Dedifferentiated amniotic fluid mesenchymal stem cell (primary cell): ENCODE results near the gene NXPE3.
"Not testable (repeated sequence)": the region's sequence is repeated elsewhere in the genome, so short reads cannot be mapped to it uniquely, and the experiment has no call there.

ENCODE experiments used
- DNase-seq: peaks from one replicate; pipeline ENCODE4 v3.0.0-alpha.2; 2016; ENCODE audit errors: extremely low spot score

NXPE3 gene

DNA sequence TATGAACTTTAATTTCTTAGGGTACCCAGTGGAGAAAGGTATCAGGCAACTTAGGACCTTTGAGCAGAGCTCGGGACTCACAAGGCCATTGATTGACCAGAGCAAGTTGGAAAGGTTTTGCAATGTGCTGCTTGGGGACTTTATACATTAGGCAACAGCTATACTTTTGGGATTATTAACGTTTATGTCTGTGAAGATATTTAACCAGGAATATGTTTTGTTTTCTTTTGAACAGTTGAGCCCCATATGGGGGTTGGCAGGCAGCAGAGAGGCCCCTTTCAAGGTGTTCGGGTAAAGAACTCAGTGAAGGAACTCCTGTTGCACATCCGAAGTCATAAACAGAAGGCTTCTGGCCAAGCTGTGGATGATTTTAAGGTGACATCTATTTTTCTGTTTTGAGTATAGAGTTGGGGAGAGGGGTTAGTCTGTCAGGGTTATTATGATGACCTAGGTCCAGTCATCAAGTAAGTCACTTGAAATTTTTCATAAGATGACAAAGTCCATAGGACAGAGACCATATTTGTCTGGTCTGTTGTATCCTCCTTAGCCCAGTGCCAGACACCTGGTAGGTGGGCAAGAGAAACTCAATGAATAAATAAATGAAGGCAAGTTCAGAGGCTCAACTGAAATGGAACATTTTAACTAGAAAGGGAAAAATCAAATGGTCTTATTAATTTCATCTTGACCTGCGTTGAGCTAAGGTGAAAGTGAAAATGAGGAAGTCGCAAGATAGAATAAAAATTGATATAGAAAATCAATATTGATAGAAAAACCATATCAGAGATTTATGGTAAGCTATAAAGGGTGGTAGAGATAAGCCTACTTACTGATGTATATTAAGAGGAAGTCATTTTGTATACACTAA, 73.1 kb downstream of the NXPE3 start:
- no peak for DNase-seq

DNA sequence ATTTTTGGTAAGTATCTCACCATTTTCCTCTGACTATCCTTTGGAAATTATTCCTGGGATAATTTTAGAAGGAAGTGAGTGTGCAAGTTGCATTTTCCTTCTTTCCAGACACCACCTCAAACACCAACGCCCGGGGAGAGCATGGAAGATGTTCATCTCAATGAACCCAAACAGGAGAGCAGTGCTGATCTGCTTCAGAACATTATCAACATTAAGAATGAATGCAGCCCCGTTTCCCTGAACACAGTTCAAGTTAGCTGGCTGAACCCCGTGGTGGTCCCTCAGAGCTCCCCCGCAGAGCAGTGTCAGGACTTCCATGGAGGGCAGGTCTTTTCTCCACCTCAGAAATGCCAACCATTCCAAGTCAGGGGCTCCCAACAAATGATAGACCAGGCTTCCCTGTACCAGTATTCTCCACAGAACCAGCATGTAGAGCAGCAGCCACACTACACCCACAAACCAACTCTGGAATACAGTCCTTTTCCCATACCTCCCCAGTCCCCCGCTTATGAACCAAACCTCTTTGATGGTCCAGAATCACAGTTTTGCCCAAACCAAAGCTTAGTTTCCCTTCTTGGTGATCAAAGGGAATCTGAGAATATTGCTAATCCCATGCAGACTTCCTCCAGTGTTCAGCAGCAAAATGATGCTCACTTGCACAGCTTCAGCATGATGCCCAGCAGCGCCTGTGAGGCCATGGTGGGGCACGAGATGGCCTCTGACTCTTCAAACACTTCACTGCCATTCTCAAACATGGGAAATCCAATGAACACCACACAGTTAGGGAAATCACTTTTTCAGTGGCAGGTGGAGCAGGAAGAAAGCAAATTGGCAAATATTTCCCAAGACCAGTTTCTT, 74.2 kb downstream of the NXPE3 start:
- DNase-seq, result no peak

DNA sequence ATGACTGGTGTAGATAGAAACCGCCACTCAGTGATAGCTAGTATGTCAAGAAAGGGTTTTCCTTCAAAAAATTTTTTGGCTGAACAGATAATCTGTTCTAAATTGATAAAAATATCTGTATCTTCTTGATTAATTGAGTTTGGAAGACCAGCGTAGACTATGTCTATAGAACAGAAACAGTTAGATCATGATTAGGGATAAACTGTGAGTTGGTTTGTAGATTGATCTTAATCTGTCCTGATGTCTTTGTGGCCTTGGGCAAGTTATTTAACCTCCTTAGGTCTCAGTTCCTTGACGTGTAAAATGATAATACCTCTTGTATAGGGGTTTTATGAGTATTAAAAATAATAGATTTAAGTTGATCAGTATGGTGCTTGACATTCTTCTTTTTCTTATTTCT, 75.0 kb downstream of the NXPE3 start:
- no peak for DNase-seq

DNA sequence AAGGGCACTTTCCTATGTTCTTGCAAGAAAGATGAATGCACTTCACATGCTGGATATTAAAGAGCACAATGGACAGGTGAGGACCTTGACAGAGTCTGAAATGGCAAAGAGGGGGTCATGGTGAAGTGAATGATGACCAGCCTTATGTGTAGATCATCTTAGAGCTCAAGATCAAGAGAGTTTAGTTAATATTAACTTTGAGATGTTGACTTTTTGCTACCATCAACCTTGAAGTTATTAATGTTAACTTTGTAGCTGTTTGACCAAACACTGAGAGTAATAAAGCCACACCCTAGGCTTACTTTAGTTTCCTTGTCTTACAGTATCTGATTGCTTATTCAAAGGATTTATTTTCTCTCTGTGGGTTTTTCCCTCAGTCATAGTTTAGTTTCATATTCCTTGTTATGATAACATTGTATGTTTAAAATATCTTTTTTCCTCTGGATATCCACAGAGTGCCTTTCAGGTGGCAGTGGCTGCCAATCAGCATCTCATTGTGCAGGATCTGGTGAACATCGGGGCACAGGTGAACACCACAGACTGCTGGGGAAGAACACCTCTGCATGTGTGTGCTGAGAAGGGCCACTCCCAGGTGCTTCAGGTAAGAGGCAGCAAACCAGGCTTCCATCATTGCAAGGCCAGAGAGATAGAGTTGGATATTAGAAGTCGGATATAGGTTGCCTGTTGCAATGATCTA, 75.7 kb downstream of the NXPE3 start:
- no peak for DNase-seq

DNA sequence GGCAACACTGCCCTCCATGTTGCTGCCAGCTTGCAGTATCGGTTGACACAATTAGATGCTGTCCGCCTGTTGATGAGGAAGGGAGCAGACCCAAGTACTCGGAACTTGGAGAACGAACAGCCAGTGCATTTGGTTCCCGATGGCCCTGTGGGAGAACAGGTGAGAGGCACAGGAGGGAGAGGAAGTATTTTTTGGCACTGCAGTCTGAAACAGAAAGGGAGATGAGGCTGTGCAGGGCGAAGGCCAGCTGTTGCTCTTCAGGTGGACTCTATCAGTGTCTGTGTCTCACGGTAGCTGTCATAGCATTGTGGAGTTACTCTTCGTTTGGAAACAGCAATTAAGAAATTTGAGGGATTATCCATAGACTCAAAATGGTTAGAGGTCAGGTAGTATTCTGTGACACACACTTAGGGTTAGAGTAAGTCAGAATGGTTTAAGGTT, 78.3 kb downstream of the NXPE3 start:
- no peak for DNase-seq

DNA sequence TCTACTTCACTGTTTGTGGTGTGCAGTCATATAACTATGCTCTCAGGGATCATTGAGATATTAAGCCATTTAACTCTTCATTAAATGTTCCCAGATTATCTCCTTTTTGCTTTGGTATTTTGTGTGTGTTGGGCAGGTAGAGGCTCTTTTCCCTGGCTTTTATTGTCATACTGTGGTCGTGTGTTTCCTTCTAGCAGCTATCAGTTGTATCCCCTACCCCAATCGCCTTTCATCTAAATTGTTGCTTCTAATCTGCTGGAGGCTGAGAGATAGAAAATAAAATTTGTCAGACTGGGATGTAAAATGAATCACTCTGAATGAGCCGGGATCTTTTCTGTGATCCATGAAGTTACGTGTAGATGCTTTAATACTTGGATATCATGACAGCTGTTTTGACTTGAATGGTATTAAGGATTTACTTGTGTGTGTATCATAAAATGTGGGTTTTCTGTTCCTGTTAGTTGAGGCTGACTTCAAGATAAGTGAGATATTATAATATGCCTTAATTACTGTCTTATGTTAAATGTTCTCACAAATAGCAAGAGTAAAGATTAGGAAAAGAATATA, 79.5 kb downstream of the NXPE3 start:
- no peak for DNase-seq

DNA sequence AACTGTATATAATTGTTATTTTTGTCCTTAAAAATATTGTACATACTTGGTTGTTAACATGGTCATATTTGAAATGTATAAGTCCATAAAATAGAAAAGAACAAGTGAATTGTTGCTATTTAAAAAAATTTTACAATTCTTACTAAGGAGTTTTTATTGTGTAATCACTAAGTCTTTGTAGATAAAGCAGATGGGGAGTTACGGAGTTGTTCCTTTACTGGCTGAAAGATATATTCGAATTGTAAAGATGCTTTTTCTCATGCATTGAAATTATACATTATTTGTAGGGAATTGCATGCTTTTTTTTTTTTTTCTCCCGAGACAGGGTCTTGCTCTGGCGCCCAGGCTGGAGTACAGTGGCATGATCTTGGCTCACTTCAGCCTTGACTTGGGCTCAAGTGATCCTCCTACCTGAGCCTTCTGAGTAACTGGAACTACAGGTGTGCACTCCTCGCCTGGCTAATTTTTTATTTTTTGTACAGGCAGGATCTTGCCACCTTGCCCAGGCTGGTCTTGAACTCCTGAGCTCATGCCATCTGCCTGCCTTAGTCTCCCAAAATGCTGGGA, 81.0 kb downstream of the NXPE3 start:
- DNase-seq, result no peak

DNA sequence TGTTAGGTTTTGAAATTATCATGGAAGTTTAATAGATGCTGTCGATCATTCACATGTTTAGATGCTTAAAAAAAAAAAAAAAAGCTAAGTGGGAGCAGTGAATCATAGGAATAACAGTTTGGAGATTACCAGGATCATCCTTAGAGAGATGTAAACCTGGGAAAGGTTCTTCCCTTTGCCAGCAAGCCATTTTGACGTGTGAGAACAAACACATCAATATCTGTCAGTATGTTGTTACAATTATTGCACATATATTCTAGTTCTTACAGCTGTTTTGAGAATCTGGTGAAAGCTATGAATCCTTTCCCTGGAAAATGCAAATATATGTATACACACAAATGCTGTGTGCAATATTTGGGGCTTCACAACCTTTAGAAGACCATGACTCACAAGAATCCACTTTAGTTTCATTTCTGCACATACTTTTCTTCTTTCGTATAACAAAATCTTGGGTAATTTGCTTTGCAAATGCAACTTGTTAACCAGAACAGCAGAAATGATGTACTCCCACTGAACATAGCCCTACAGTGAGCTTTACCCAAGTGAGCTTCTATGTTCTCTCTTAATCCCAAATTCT, 82.3 kb downstream of the NXPE3 start:
- no peak for DNase-seq

DNA sequence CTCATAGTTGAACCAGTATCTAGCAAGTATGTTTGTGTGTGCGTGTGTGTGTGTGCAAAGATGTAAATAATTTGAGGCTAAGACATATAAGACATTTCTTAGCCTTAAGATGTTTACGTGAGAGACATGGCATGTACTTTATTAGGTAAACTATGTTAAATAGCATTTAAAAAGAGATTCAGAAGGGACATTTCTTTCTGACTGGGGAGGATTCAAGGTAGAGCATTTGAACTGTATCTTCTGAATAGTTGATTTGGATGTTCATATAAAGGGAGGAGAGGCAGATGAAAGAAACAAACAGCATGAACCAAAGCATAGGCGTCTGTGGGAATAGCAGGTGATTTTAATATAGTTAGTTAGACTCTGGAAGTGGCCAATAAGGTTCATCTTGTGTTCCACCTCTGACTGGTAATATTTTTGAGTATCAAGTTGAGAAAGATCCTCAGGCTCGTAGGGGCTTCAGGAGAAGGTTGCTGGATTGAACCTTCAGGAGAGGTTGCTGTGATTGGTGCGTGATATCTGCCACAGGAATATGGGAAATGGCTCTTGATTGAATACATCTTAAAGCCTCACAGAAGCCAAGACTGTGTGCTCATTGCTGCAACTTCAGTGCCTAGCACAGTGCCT, 82.9 kb downstream of the NXPE3 start:
- DNase-seq, result no peak

DNA sequence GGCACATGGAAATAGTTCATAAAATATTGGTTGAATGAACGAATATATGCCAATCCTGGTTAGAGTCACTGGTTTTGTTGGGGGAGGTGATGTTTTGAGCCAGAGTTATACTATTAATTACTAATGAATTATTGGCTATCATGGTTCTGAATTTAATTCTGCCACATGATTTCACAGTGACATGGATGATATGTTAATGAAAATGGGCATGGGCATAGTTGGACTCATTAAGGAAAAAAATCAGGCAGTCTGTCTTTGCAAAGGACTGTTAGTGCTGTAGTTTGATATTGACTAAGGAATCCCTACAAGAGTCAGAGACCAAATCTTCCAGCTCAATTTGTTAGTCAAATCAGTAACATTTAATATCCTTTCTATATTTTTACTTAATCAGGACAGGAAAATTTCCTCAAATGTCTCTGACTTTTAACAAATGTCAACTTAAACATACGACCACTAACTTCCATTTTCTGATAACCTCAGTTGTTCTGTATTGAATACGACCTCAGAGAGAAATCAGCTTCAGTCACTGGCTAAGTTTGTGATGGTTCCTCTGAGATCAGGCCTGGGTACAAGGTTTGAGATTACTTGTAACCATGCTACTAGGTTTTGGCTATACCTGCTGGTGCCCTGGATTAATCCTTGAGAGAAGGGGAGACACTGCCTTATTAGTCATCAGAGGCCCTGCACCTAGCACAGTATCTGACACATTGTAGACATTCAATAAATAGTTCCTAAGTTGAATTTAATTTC, 83.6 kb downstream of the NXPE3 start:
- DNase-seq, result no peak

DNA sequence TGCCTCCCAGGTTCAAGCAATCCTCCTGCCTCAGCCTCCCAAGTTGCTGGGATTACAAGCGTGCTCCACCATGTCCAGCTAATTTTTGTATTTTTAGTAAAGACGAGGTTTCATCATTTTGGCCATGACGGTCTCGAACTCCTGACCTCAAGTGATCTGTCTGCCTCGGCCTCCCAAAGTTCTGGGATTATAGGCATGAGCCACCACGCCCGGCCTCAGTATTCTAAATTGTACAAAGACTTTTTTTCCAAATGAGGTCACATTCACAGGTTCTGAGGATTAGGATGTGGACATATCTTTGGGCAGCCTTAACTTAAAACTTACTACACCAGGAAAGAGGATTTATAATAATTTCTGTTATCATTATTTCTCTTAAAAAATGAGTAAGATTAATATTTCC, 85.9 kb downstream of the NXPE3 start:
- DNase-seq, result not testable (repeated sequence)

DNA sequence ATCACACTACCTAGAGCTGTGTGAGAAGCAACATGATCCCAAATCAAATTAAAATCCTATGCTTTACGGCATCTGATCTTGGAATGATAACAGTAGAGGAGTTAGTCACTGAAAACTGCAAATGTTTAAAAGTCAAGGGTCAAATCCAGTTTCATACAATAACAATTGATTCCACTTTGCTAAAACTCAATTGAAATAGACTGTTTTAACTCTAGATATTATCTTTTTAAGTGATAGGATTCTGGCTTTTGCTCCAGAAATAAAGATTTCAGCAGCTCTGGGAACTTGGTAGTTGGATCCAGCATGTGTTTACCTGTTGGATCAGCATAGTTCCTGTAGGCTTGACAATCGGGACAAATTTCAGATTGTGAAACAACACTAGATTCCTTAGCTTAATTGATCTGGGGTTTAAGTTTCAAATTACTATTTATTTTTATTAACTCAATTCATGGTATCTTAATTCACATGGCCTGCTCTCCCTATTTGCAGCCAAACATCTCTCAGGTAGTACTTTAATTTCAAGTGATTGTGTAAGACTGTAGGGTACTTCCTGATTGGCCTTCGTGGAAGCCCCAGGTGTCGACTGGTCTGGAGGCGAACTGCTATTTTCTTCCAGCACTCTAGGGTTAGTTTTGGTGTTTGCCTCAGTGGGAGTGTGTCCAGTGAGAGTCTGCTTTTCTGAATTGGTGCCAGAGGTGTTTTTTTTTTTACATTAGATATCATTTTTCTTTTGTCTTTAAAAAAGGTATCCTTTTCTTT, 86.9 kb downstream of the NXPE3 start:
- no peak for DNase-seq

DNA sequence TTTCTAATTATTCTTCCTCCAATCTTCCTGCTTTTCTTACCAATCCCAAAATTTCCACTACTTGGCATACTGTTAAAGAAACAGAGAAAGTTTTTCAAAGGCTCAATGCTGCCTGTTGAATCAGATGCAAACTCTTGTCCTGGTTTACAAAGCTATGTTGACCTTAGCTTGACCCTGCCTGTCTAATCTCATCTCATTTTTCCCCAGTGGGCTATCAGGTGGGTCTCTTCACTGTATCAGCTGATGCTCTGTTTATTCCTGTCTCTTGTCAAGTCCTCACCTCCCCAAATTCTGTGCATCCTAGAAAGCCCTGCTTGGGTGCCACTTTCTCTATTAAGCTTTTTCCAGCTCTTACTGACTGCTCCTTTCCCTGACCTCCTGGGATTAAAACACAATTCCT, 88.5 kb downstream of the NXPE3 start:
- no peak for DNase-seq

DNA sequence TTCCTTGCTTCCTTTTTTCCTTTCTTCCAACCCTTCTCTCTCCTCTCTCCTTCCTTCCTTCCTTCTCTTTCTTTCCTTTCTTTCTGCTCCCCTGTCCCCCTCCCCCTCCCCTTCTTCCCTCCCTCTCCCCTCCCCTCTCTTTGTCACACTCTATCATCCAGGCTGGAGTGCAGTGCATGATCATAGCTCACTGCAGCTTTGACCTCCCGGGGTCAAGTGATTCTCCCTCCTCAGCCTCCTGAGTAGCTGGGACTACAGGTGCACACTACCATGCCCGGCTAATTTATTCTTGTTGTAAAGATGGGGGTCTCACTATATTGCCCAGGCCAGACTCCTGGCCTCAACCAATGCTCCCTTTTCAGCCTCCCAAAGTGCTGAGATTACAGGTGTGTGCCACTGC, 89.0 kb downstream of the NXPE3 start:
- DNase-seq, result no peak

DNA sequence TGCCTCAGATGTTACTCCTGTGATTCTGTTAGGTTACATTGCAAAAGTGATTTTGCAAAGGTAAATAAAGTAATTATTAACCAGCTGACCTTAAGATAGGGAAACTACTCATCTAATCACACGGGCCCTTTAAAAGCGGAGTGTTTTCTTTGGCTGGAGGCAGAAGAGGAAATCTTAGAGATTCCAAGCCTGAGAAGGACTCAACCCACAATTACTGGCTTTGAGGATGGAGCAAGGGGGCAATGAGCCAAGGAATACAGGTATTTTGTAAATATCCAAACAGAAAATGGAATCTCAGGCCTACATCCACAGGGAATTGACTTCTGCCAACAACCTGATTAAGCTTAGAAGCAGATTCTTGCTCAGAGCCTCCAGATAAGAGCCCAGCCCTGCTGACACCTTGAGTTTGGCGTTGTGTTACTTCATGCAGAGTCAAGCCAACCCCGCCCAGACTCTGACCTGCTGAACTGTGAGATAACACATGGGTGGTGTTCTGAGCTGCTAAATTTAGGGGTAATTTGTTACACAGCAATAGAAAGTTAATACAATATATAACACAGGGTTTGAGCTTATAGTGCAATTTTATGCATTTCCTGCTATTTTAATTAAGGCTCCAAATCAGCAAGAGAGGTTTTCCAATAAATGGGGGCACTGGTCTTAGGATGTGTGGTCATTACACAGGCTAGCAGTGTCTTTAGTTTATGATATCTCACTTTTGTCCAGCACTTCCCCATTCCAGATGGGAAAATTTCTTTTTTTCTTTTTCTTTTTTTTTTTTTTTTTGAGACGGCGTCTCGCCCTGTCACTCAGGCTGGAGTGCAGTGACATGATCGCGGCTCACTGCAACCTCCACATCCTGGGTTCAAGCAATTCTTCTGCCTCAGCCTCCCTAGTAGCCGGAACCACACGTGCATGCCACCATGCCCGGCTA, 89.8 kb downstream of the NXPE3 start:
- DNase-seq, result no peak

DNA sequence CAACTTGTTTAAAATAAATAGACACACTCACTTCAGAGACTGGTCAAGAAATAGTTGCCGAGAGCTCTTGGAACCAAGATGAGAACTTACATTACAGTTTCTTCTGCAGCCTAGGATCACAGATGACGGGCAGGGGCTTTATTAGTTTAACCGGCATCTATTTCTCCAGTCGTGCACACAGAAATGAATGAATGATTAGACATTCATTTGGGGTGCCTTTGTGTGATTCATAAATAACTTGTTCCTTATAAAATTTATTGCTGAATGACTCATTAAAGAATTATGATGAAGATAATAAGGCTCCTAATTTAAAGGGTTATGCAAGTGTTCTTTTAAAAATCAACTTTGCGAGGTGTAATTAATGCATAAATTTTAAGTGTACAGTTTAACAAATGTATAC, 91.1 kb downstream of the NXPE3 start:
- no peak for DNase-seq

DNA sequence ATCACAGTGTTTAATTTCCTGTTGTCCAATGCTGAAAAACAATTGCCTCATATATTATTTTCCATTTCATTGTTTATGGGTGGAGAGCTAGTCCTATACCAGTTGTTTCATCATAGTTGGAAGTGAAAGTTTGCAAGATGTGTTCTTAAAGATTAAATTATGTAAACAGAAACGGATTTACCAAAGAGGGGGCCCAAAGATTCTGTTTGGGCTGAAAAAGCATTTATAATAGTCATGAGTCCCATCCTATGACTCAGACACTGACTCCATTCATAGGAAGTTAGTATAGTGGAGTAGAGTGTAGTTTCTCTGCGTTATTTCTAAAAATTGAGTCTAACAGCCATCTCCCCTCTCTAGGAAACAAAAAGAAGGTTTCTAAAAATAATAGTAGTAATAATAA, 94.6 kb downstream of the NXPE3 start:
- peak; percentile 63 for DNase-seq

DNA sequence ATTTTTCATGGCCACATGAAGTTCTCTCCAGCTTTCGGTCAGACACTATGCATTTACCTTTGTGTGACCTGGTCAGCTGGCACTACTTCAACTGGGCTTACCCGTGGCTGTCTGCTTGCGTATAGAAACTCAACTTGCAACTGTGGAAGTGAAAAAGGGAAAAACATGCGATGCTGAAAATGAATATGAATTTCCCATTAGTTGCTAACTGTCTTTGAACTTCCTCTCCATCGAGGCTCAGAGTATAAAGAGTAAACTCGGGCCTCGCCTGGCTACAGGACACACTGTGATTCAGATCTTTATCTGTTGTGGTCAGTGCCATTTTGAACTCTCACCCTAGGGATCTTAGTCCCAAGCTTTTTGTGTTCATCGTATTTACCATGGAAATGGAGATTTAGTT, 97.1 kb downstream of the NXPE3 start:
- DNase-seq, result no peak
